Prostate gland (tissue), 2 donors: Measurements from ENCODE around the gene GALNT15.

Experiments
- CTCF ChIP-seq, 4 experiments: fragments of 200-600 bp in 2 of 4; fragments of 450-650 bp in 2 of 4; sonication (generic) in 2 of 4; IDR thresholded peaks; 1 replicate in 3 of 4; 2 replicates in 1 of 4; pipeline ENCODE4 v1.5.1; 2016 to 2019; ENCODE audit warnings: antibody characterized with exemption in 4 of 4, mild to moderate bottlenecking in 2 of 4, moderate library complexity in 2 of 4
- POLR2A ChIP-seq: fragments of 450-650 bp; IDR thresholded peaks from one replicate; pipeline ENCODE4 v1.6.1; 2016; ENCODE audit warnings: antibody characterized with exemption, mild to moderate bottlenecking

- TF ChIP-seq CTCF (IDR thresholded peaks at IDR 0.05) (no peak), POLR2A (no peak)
Observed at GRCh38 chr3:16245609-16246008, 71.1 kb downstream of the GALNT15 start.
